B cell (primary cell): Measurements from ENCODE around the gene CADPS. TPM values are rescaled to one million over a fixed set of nuclear protein-coding genes. Genes with fewer than 3 reads are reported as not detected.

Source experiments
- ATAC-seq: fragments of 200-7000 bp; cut with Tn5 transposase; one replicate; pipeline ENCODE4 v1.10.0; 2021; ENCODE audit warnings: low read depth, mild to moderate bottlenecking, moderate number of reproducible peaks, moderate library complexity
- CTCF ChIA-PET: fragments of 350-600 bp; sonication (Branson Sonifier 250); formaldehyde crosslinking; loops from one replicate; lab custom pipeline; 2021; ENCODE audit warnings: antibody characterized with exemption, inconsistent platforms; lab: Charles Lee
- POLR2A ChIA-PET: fragments of 350-600 bp; sonication (Branson Sonifier 250); formaldehyde crosslinking; loops from one replicate; lab custom pipeline; 2021; ENCODE audit warnings: antibody characterized with exemption; lab: Charles Lee
- DNase-seq: peaks from one replicate; pipeline ENCODE4 v3.0.0; 2013
- H2AFZ ChIP-seq: 2 replicates; pipeline ENCODE4 v1.6.1; 2012; ENCODE audit warnings: mild to moderate bottlenecking, low read depth, low read length; ENCODE audit not compliant: insufficient read depth, poor library complexity, severe bottlenecking
- H3K27ac ChIP-seq, 2 donors: 1 replicate in 1 of 2; 2 replicates in 1 of 2; pipeline ENCODE4 v1.5.1; 2012 to 2013; ENCODE audit warnings: low read length in 2 of 2, mild to moderate bottlenecking in 2 of 2, moderate library complexity in 1 of 2
- H3K27me3 ChIP-seq, 4 experiments: fragments of 200-600 bp in 1 of 4; sonication (generic) in 1 of 4; replicated peaks in 1 of 4; 1 replicate in 2 of 4; 2 replicates in 2 of 4; pipeline versions ENCODE4 v1.6.1 to v1.7.0; 2013 to 2016; ENCODE audit warnings: low read length in 3 of 4, mild to moderate bottlenecking in 2 of 4, mixed read lengths in 1 of 4, moderate library complexity in 1 of 4; ENCODE audit not compliant: insufficient read depth in 4 of 4, control insufficient read depth in 3 of 4; ENCODE audit errors: control extremely low read depth in 1 of 4
- H3K36me3 ChIP-seq, 2 experiments: replicated peaks in 1 of 2; 1 replicate in 1 of 2; 2 replicates in 1 of 2; pipeline versions ENCODE4 v1.6.1 to v1.7.1; 2013; ENCODE audit warnings: low read length in 1 of 2; ENCODE audit not compliant: insufficient read depth in 2 of 2, control insufficient read depth in 1 of 2; ENCODE audit errors: control extremely low read depth in 1 of 2, extremely low read depth in 1 of 2
- H3K4me1 ChIP-seq, 2 donors: fragments of 200-600 bp in 1 of 2; sonication (generic) in 1 of 2; 1 replicate in 1 of 2; 2 replicates in 1 of 2; pipeline versions ENCODE4 v1.5.1 to v1.6.1; 2013 to 2017; ENCODE audit warnings: low read length in 2 of 2; ENCODE audit not compliant: control insufficient read depth in 2 of 2, insufficient read depth in 2 of 2
- H3K4me2 ChIP-seq: replicated peaks from 2 replicates; pipeline ENCODE3; 2012; ENCODE audit warnings: mild to moderate bottlenecking, low read depth, low read length; ENCODE audit not compliant: poor library complexity, severe bottlenecking
- H3K4me3 ChIP-seq, 5 experiments: fragments of 200-600 bp in 1 of 5; sonication (generic) in 1 of 5; 1 replicate in 3 of 5; 2 replicates in 2 of 5; pipeline versions ENCODE4 v1.5.1 to v1.7.0; 2011 to 2016; ENCODE audit warnings: low read length in 4 of 5, mild to moderate bottlenecking in 4 of 5, low read depth in 2 of 5, control low read depth in 1 of 5, moderate library complexity in 1 of 5; ENCODE audit not compliant: insufficient read depth in 1 of 5; ENCODE audit errors: control extremely low read depth in 1 of 5, extremely low read depth in 1 of 5
- H3K79me2 ChIP-seq: fragments of 200-600 bp; sonication (generic); one replicate; pipeline ENCODE4 v1.6.0; 2016; ENCODE audit warnings: low read length; ENCODE audit not compliant: control insufficient read depth, insufficient read depth
- H3K9ac ChIP-seq: fragments of 200-600 bp; sonication (generic); 2 replicates; pipeline ENCODE4 v1.6.1; 2017; ENCODE audit warnings: mild to moderate bottlenecking, low read length, moderate library complexity
- H3K9me3 ChIP-seq, 3 donors: one replicate each; pipeline versions ENCODE4 v1.6.1 to v1.7.1; 2013; ENCODE audit warnings: low read length in 2 of 3; ENCODE audit not compliant: control insufficient read depth in 2 of 3, insufficient read depth in 1 of 3; ENCODE audit errors: control extremely low read depth in 1 of 3
- H4K20me1 ChIP-seq: 2 replicates; pipeline ENCODE4 v1.6.0; 2012; ENCODE audit warnings: mild to moderate bottlenecking, low read length; ENCODE audit not compliant: insufficient read depth, control insufficient read depth, poor library complexity, severe bottlenecking
- H3K27ac Mint-ChIP-seq: one replicate; pipeline ENCODE4 v1.8.0; 2021; ENCODE audit warnings: mixed read lengths
- H3K27me3 Mint-ChIP-seq: one replicate; pipeline ENCODE4 v1.8.0; 2021; ENCODE audit warnings: mixed read lengths
- H3K4me1 Mint-ChIP-seq: one replicate; pipeline ENCODE4 v1.8.0; 2021; ENCODE audit warnings: mixed read lengths
- H3K4me3 Mint-ChIP-seq: one replicate; pipeline ENCODE4 v1.8.0; 2021; ENCODE audit warnings: mixed read lengths
- H3K9me3 Mint-ChIP-seq: one replicate; pipeline ENCODE4 v1.8.0; 2022; ENCODE audit warnings: mixed read lengths; ENCODE audit not compliant: insufficient read depth
- EZH2 ChIP-seq: IDR thresholded peaks from 2 replicates; pipeline ENCODE4 v1.6.1; 2012; ENCODE audit warnings: borderline replicate concordance, low read depth, mild to moderate bottlenecking, moderate library complexity, low read length; ENCODE audit not compliant: insufficient read depth, poor library complexity, severe bottlenecking
- WGBS: methylation state at CpG from one replicate; pipeline ENCODE4 v1.1.5; 2013; ENCODE audit warnings: missing lambda C conversion rate; ENCODE audit not compliant: insufficient coverage; 5-methylcytosine and 5-hydroxymethylcytosine counted together
- intact Hi-C: fragments of 100-400 bp; cut with micrococcal nuclease; formaldehyde crosslinking; loops from one replicate; pipeline ENCODE4 v1.10.0; 2022
- polyA plus RNA-seq: library from polyadenylated mRNA; depleted of rRNA; stranded (reverse); fragments of >200 nt; gene quantifications from 2 replicates; pipeline ENCODE4 v1.2.3, GENCODE V29; 2012
- total RNA-seq, 2 donors: library from RNA; stranded (reverse); fragments of 120-200 nt in 1 of 2; gene quantifications; 1 replicate in 1 of 2; 2 replicates in 1 of 2; pipeline versions ENCODE4 v1.2.3 to v1.2.4, GENCODE V29; 2013 to 2022
- TF ChIP-seq, protein P1 (sequence below): fragments of 200-600 bp; IDR thresholded peaks from one replicate; pipeline ENCODE4 v1.8.0; 2022; ENCODE audit warnings: antibody characterized with exemption, mild to moderate bottlenecking

The CADPS gene
- total and polyA plus RNA-seq, 2 donors (not counting 1 experiment from before 2014, with no cell fraction given) = 0.16 to 0.22 TPM

DNA sequence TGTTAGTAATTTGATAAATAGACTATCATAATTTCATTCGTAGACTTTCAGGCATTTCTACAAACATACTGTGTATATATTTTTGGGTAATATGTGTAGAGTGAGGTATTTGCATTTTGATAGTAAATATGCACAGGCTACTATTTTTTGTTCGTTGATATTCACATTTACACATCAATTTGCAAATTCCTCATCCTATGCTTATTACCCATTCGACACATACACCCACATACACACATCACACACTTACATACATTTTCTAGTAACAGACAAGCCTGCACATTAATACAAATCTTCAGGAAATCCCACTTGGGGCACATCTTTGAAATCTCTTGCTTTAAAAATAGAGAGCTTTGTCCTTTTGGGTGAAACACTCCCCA, 373.9 kb downstream of the CADPS start:
- Histone ChIP-seq H3K36me3 (no peaks in the 10 kb centered on the region), H3K4me1 (no peaks in the 10 kb centered on the region), H3K4me3 (no peak overlapping the region), H3K9ac (no peak overlapping the region), H2AFZ (no peak overlapping the region), H3K9me3 (no peaks in the 10 kb centered on the region), H3K79me2 (no peaks in the 10 kb centered on the region), H3K4me2 (no peak overlapping the region), H4K20me1 (no peaks in the 10 kb centered on the region), H3K27ac (no peak overlapping the region), H3K27me3 (no peaks in the 10 kb centered on the region)
- ATAC-seq (no peak), DNase-seq (no peak)
- 57% methylated on average over 1 of the region's 3 CpGs for WGBS
- H3K4me1 Mint-ChIP-seq = peaks cover 7% of the 10 kb centered on the region
- no peak overlapping the region for H3K4me3 Mint-ChIP-seq
- POLR2A ChIA-PET = no interaction called here
- intact Hi-C loops = no loop called here
- H3K9me3 Mint-ChIP-seq = no peaks in the 10 kb centered on the region
- H3K27me3 Mint-ChIP-seq = no peaks in the 10 kb centered on the region
- no peak for TF ChIP-seq EZH2
- TF ChIP-seq, protein P1, sequence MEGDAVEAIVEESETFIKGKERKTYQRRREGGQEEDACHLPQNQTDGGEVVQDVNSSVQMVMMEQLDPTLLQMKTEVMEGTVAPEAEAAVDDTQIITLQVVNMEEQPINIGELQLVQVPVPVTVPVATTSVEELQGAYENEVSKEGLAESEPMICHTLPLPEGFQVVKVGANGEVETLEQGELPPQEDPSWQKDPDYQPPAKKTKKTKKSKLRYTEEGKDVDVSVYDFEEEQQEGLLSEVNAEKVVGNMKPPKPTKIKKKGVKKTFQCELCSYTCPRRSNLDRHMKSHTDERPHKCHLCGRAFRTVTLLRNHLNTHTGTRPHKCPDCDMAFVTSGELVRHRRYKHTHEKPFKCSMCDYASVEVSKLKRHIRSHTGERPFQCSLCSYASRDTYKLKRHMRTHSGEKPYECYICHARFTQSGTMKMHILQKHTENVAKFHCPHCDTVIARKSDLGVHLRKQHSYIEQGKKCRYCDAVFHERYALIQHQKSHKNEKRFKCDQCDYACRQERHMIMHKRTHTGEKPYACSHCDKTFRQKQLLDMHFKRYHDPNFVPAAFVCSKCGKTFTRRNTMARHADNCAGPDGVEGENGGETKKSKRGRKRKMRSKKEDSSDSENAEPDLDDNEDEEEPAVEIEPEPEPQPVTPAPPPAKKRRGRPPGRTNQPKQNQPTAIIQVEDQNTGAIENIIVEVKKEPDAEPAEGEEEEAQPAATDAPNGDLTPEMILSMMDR = no peak
- H3K27ac Mint-ChIP-seq = no peak overlapping the region
- CTCF ChIA-PET = no interaction called here

DNA sequence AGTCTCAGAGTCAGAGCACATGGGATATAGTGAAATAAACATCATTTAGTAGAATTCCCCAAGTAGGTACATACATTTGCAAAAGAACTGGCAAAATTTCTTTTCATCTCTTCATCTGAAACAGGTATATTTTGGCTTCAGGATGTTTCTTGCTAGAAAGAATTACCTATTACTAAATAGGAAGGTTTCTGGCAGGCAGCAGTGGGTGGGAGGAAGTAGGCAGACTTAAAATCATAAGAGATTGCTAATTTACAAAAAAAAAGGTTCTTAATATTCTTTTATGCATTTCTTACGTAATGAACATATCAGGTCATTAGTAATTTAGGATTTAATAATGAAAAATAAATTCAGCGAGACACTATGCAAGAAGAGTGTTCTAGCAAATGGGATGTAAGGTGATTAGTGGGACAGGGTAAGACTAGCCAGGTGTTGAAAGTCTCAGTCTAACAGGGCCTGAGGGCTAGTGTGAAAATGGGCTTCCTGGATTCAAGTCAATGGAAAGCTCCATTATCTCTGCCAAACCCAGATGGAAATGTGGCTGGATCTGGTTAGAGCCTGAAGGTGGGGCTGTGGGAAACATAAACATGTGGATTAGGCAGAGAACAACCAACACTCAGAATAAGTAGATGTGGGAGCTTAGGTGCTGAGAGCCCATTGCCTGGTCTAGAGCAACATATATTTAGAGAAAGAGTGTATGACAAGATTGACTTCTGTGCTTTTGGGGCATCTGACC, 374.5 kb downstream of the CADPS start:
- Histone ChIP-seq H3K9me3 (no peaks in the 10 kb centered on the region), H4K20me1 (no peaks in the 10 kb centered on the region), H3K9ac (no peak overlapping the region), H2AFZ (no peak overlapping the region), H3K36me3 (no peaks in the 10 kb centered on the region), H3K4me3 (no peak overlapping the region), H3K79me2 (no peaks in the 10 kb centered on the region), H3K4me1 (no peaks in the 10 kb centered on the region), H3K4me2 (no peak overlapping the region), H3K27ac (no peak overlapping the region), H3K27me3 (no peaks in the 10 kb centered on the region)
- H3K27me3 Mint-ChIP-seq = no peaks in the 10 kb centered on the region
- POLR2A ChIA-PET = no interaction called here
- H3K4me3 Mint-ChIP-seq = no peak overlapping the region
- WGBS = 100% methylated on average over 1 of the region's 2 CpGs
- CTCF ChIA-PET = no interaction called here
- H3K9me3 Mint-ChIP-seq = no peaks in the 10 kb centered on the region
- peaks cover 7% of the 10 kb centered on the region for H3K4me1 Mint-ChIP-seq
- H3K27ac Mint-ChIP-seq = no peak overlapping the region
- no peak for DNase-seq
- no peak for ATAC-seq
- intact Hi-C loops = no loop called here
- no peak for TF ChIP-seq EZH2
- TF ChIP-seq, protein P1 = no peak
